Activated naive CD4-positive, alpha-beta T cell treated with anti-CD3 and anti-CD28 coated beads, Interleukin-2, amount 10 ng/mL, durations not matched to agents 7 days and 5 days (primary cell): ENCODE results near the gene NISCH.

ENCODE experiments used
- CTCF ChIA-PET: fragments of 350-600 bp; sonication (Branson Sonifier 250); formaldehyde crosslinking; loops from one replicate; lab custom pipeline; 2021; ENCODE audit warnings: antibody characterized with exemption; lab: Charles Lee
- DNase-seq: peaks from one replicate; pipeline ENCODE4 v3.0.0-alpha.2; 2020
- H3K27ac Mint-ChIP-seq: one replicate; pipeline ENCODE4 v1.8.0; 2021; ENCODE audit warnings: mild to moderate bottlenecking, moderate library complexity, mixed read lengths
- H3K27me3 Mint-ChIP-seq: one replicate; pipeline ENCODE4 v1.8.0; 2021; ENCODE audit warnings: mild to moderate bottlenecking, mixed read lengths
- H3K36me3 Mint-ChIP-seq: one replicate; pipeline ENCODE4 v1.8.0; 2021; ENCODE audit warnings: mixed read lengths
- H3K4me1 Mint-ChIP-seq: one replicate; pipeline ENCODE4 v1.8.0; 2021; ENCODE audit warnings: mixed read lengths
- H3K4me3 Mint-ChIP-seq: one replicate; pipeline ENCODE4 v1.8.0; 2021; ENCODE audit warnings: mild to moderate bottlenecking, moderate library complexity, mixed read lengths
- H3K9me3 Mint-ChIP-seq: one replicate; pipeline ENCODE4 v1.8.0; 2021; ENCODE audit warnings: mixed read lengths

Gene NISCH

GRCh38 chr3:52535411-52536111, 80.2 kb downstream of the NISCH start:
- H3K9me3 Mint-ChIP-seq, result no peaks in the 10 kb centered on the region
- H3K4me3 Mint-ChIP-seq, result peak overlapping the region; percentile 92
- peak; percentile 19 for DNase-seq
- CTCF ChIA-PET, result interaction anchor here (0.6 kb wide), 1 partner anchor 124 kb away, joined by 3 read pairs; no protein-coding TSS in a partner anchor
- peaks cover 8% of the 10 kb centered on the region for H3K27me3 Mint-ChIP-seq
- peak overlapping the region; percentile 2 for H3K27ac Mint-ChIP-seq
- H3K4me1 Mint-ChIP-seq, result peaks cover 55% of the 10 kb centered on the region
- peaks cover 23% of the 10 kb centered on the region for H3K36me3 Mint-ChIP-seq

GRCh38 chr3:52536112-52536368, 80.6 kb downstream of the NISCH start:
- Mint-ChIP-seq H3K27me3 (peaks cover 8% of the 10 kb centered on the region), H3K36me3 (peaks cover 25% of the 10 kb centered on the region), H3K9me3 (no peaks in the 10 kb centered on the region), H3K27ac (no peak overlapping the region), H3K4me3 (peak overlapping the region; percentile 92), H3K4me1 (peaks cover 56% of the 10 kb centered on the region)
- DNase-seq, result no peak
- CTCF ChIA-PET, result interaction anchor here (0.6 kb wide), 1 partner anchor 124 kb away, joined by 3 read pairs; no protein-coding TSS in a partner anchor

GRCh38 chr3:52536369-52537164, 81.2 kb downstream of the NISCH start, which contains the start of gene UQCC5:
TSS of gene UQCC5 (plus strand) at chr3:52536605. CDS start at chr3:52536756, 151 bp downstream.
- CTCF ChIA-PET, result interaction anchor here (0.6 kb wide), 1 partner anchor 123 kb away, joined by 3 read pairs; no protein-coding TSS in a partner anchor
- H3K4me1 Mint-ChIP-seq, result peaks cover 56% of the 10 kb centered on the region
- H3K4me3 Mint-ChIP-seq, result peak within 1 kb of the TSS; percentile 92
- no peaks in the 10 kb centered on the region for H3K9me3 Mint-ChIP-seq
- H3K27ac Mint-ChIP-seq, result peak within 1 kb of the TSS; percentile 94
- peaks cover 28% of the 10 kb centered on the region for H3K36me3 Mint-ChIP-seq
- peak; percentile 98 for DNase-seq
- H3K27me3 Mint-ChIP-seq, result peaks cover 8% of the 10 kb centered on the region

- H3K27me3 Mint-ChIP-seq, result peaks cover 8% of the 10 kb centered on the region
- H3K9me3 Mint-ChIP-seq, result no peaks in the 10 kb centered on the region
- H3K4me3 Mint-ChIP-seq, result peak overlapping the region; percentile 92
- CTCF ChIA-PET, result no interaction called here
- DNase-seq, result no peak
- peak overlapping the region; percentile 94 for H3K27ac Mint-ChIP-seq
- H3K36me3 Mint-ChIP-seq, result peaks cover 33% of the 10 kb centered on the region
- H3K4me1 Mint-ChIP-seq, result peaks cover 56% of the 10 kb centered on the region
Observed at GRCh38 chr3:52537165-52537620, 81.8 kb downstream of the NISCH start.

- H3K36me3 Mint-ChIP-seq, result peaks cover 33% of the 10 kb centered on the region
- no peak for DNase-seq
- H3K9me3 Mint-ChIP-seq, result no peaks in the 10 kb centered on the region
- H3K27ac Mint-ChIP-seq, result peak overlapping the region; percentile 94
- peaks cover 1% of the 10 kb centered on the region for H3K27me3 Mint-ChIP-seq
- peaks cover 52% of the 10 kb centered on the region for H3K4me1 Mint-ChIP-seq
- H3K4me3 Mint-ChIP-seq, result peak overlapping the region; percentile 92
- CTCF ChIA-PET, result no interaction called here
Observed at GRCh38 chr3:52537726-52538421, 82.5 kb downstream of the NISCH start.

GRCh38 chr3:52539010-52539653, 83.7 kb downstream of the NISCH start:
- DNase-seq, result no peak
- CTCF ChIA-PET, result no interaction called here
- peak overlapping the region; percentile 69 for H3K27ac Mint-ChIP-seq
- peaks cover 52% of the 10 kb centered on the region for H3K4me1 Mint-ChIP-seq
- no peaks in the 10 kb centered on the region for H3K27me3 Mint-ChIP-seq
- H3K9me3 Mint-ChIP-seq, result no peaks in the 10 kb centered on the region
- H3K4me3 Mint-ChIP-seq, result peak overlapping the region; percentile 34
- peaks cover 36% of the 10 kb centered on the region for H3K36me3 Mint-ChIP-seq

- H3K27ac Mint-ChIP-seq, result no peak overlapping the region
- CTCF ChIA-PET, result interaction anchor here (1.0 kb wide), 1 partner anchor 22 kb away, joined by 4 read pairs; no protein-coding TSS in a partner anchor
- H3K4me3 Mint-ChIP-seq, result no peak overlapping the region
- no peaks in the 10 kb centered on the region for H3K9me3 Mint-ChIP-seq
- H3K36me3 Mint-ChIP-seq, result peaks cover 47% of the 10 kb centered on the region
- H3K27me3 Mint-ChIP-seq, result no peaks in the 10 kb centered on the region
- DNase-seq, result no peak
- peaks cover 36% of the 10 kb centered on the region for H3K4me1 Mint-ChIP-seq
Observed at GRCh38 chr3:52541050-52541449, 85.6 kb downstream of the NISCH start.
